ENCODE results near the gene ARFIP2. TPM values are rescaled to one million over a fixed set of nuclear protein-coding genes. Genes with fewer than 3 reads are reported as not detected.
"Not testable (repeated sequence)": the region's sequence is repeated elsewhere in the genome, so short reads cannot be mapped to it uniquely, and the experiment has no call there.

The ARFIP2 gene, protein sequence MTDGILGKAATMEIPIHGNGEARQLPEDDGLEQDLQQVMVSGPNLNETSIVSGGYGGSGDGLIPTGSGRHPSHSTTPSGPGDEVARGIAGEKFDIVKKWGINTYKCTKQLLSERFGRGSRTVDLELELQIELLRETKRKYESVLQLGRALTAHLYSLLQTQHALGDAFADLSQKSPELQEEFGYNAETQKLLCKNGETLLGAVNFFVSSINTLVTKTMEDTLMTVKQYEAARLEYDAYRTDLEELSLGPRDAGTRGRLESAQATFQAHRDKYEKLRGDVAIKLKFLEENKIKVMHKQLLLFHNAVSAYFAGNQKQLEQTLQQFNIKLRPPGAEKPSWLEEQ
- 10 to 100 TPM; 53.9 to 56.9 TPM for total RNA-seq
- polyA plus RNA-seq: 10 to 100 TPM; 34.1 to 35.8 TPM

DNA sequence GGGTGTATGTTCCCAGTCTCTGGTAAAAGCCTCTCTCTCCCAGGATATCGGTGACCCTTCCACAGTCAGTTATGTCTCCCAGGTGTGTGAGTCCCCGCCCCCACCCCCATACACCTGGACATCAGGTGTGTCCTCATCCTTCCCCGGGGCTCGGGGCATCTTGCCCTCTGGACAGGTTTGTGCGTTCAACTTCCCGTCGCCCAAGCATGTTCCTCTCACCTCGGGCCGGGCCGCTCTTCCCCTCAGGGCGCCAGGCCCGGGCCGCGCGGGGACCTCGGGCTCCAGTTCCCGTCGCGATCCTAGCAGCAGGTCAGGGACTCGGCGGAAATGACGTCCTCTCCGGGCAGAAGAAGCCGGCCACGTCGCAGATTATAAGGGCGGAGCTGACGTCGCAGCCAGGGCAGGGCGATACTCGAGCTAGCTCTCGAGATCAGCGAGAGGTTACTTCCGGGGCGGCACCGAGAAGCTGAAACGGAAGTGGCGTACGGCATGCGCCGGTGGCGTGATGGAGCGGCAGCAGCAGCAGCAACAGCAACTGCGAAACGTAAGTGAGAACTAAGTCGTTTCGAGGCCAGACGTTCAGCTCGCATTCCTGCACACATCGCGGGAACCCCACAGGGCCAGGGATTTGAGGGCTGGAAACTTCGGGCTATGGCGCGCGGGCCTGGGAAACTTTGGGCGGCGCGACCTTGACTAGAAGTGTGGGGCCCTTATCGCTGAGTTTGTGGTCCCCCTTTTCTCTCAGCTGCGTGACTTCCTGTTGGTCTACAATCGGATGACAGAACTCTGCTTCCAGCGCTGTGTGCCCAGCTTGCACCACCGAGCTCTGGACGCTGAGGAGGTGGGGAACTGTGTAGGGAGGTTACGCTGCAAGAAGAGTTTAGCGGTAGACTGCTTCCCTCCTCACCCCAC lies at the start of gene ARFIP2, which contains the start of gene TIMM10B:
ARFIP2 (minus strand) TSS at position 320 of the 912 bp plus-strand sequence. CDS start 910 bp downstream, outside the sequence.
TIMM10B (plus strand) TSS at position 490 of the 912 bp plus-strand sequence; CDS start at position 506, 16 bp downstream.
- H3K4me1 ChIP-seq (ENCODE audit: insufficient read depth, low read length): peaks cover 46% of the 10 kb centered on the region
- DNase-seq: peak; percentile 93 to 98 (median 95)
- peaks cover 55% of the 10 kb centered on the region for H3K36me3 ChIP-seq (ENCODE audit: insufficient read depth, low read length)
- no peaks in the 10 kb centered on the region for H3K9me3 ChIP-seq (ENCODE audit: control insufficient read depth in 1 of 2, low read length in 2 of 2)
- H3K36me3 Mint-ChIP-seq: peaks cover 19 to 52% of the 10 kb centered on the region in 2 donors
- no peaks in the 10 kb centered on the region for H3K27me3 ChIP-seq (ENCODE audit: insufficient read depth, low read length)
- no peaks in the 10 kb centered on the region for H3K27me3 Mint-ChIP-seq
- H3K4me3 ChIP-seq (ENCODE audit: low read length in 2 of 2): peak within 1 kb of the TSS; percentile 83 to 97
- peaks cover 26 to 44% (median 36%) of the 10 kb centered on the region in 4 donors for H3K4me1 Mint-ChIP-seq
- H3K27ac ChIP-seq (ENCODE audit: low read depth, low read length): peak within 1 kb of the TSS; percentile 90
- ChIA-PET POLR2A (ENCODE audit: partially characterized antibody) (interaction anchor here (0.7 to 4.7 kb wide), 28 partner anchors 9 to 1506 kb away, joined by 3 to 30 read pairs (median 4); partner anchors contain the start of genes APBB1, EIF3F, FHIP1B and MRPL17), CTCF (ENCODE audit: partially characterized antibody) (interaction anchor here (0.6 to 2.5 kb wide), 16 partner anchors 10 to 224 kb away, joined by 3 to 23 read pairs (median 4); partner anchors contain the start of gene MRPL17)
- intact Hi-C loops (cut with micrococcal nuclease): loop anchor here (1.0 to 5.0 kb wide), 6 partner anchors 44 to 247 kb away; partner anchors contain the start of genes APBB1, FHIP1B, ILK and MRPL17
- H3K4me3 Mint-ChIP-seq: peak within 1 kb of the TSS; percentile 93 to 98 (median 96)
- H3K9me3 Mint-ChIP-seq: no peaks in the 10 kb centered on the region
- peak within 1 kb of the TSS; percentile 95 to 99 (median 98) for H3K27ac Mint-ChIP-seq

DNA sequence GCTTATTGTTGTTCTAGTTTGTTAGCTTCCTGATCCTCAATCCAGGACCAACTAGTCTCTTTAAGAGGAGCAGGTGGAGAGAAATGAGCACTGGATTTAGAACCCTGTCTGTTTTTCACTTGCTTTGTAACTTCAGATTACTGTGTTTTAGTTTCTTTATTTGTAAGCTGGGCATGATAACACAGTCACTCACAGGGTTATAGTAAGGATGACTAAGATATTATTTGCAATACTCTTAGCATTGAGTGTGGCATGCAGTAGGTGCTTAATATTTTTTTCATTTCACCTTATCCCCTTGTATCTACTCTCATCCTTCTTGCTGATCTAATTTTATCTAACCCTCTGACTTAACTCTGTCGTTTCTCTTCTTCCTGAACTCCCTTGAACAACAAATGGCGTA lies 49.7 kb upstream of the ARFIP2 start:
- H3K36me3 ChIP-seq (ENCODE audit: insufficient read depth, low read length): peaks cover 4% of the 10 kb centered on the region
- H3K27ac Mint-ChIP-seq: no peak overlapping the region
- no peaks in the 10 kb centered on the region for H3K27me3 ChIP-seq (ENCODE audit: insufficient read depth, low read length)
- no peak overlapping the region for H3K27ac ChIP-seq (ENCODE audit: low read depth, low read length)
- POLR2A ChIA-PET (ENCODE audit: partially characterized antibody): interaction anchor here (1.0 to 2.1 kb wide), 6 partner anchors 81 to 224 kb away, joined by 3 to 18 read pairs (median 4); partner anchors contain the start of genes MRPL17, TAF10 and TPP1
- peaks cover 17 to 20% of the 10 kb centered on the region in 2 donors for H3K36me3 Mint-ChIP-seq
- H3K4me1 ChIP-seq (ENCODE audit: insufficient read depth, low read length): peaks cover 12% of the 10 kb centered on the region
- CTCF ChIA-PET (ENCODE audit: partially characterized antibody): interaction anchor here (0.6 to 10.1 kb wide), 37 partner anchors 9 to 228 kb away, joined by 3 to 104 read pairs (median 4); partner anchors contain the start of genes ARFIP2, ILK, MRPL17 and RRP8
- intact Hi-C loops (cut with micrococcal nuclease): loop anchor here (1.0 to 5.0 kb wide), 5 partner anchors 71 to 226 kb away; partner anchors contain the start of genes ILK, MRPL17 and RRP8
- H3K27me3 Mint-ChIP-seq: no peaks in the 10 kb centered on the region
- H3K4me1 Mint-ChIP-seq: peaks cover 10 to 18% (median 13%) of the 10 kb centered on the region in 4 donors
- H3K4me3 Mint-ChIP-seq: no peak overlapping the region
- no peak for DNase-seq
- no peak overlapping the region for H3K4me3 ChIP-seq (ENCODE audit: low read length in 2 of 2)
- no peaks in the 10 kb centered on the region for H3K9me3 ChIP-seq (ENCODE audit: control insufficient read depth in 1 of 2, low read length in 2 of 2)
- no peaks in the 10 kb centered on the region for H3K9me3 Mint-ChIP-seq

DNA sequence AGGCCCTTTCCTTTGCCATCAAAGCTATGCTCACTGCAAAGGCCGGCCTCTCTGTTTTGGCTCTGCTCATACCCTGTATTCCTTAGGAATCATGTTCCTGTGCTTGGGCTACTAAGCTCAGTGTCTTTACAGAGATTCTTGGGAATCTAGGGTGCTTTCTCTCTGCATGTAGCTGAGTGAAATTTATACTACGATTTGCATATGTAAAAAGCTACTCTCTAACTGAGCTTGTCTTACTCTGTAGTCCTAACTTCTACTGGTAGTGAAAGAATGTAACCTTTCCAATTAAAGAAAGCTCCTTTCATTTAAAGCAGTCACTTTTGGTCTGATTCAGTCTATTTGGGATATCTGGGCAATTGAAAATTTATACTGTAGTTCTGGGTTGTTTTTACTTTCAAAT lies 48.1 kb upstream of the ARFIP2 start:
- Mint-ChIP-seq H3K36me3 (peaks cover 13 to 17% of the 10 kb centered on the region in 2 donors), H3K9me3 (no peaks in the 10 kb centered on the region), H3K27me3 (no peaks in the 10 kb centered on the region), H3K27ac (peak overlapping the region in 2 of 7 donors; percentile 20 to 36), H3K4me3 (no peak overlapping the region), H3K4me1 (peaks cover 11 to 19% (median 14%) of the 10 kb centered on the region in 4 donors)
- ChIA-PET POLR2A (ENCODE audit: partially characterized antibody) (interaction anchor here (0.8 to 1.1 kb wide), 2 partner anchors 48 to 154 kb away, joined by 3 read pairs; partner anchors contain the start of genes ARFIP2, MRPL17 and TIMM10B), CTCF (ENCODE audit: partially characterized antibody) (interaction anchor here (0.8 to 10.1 kb wide), 13 partner anchors 9 to 230 kb away, joined by 3 to 104 read pairs (median 3); partner anchors contain the start of genes MRPL17 and TIMM10B)
- Histone ChIP-seq H3K9me3 (ENCODE audit: control insufficient read depth in 1 of 2, low read length in 2 of 2) (no peaks in the 10 kb centered on the region), H3K4me3 (ENCODE audit: low read length in 2 of 2) (no peak overlapping the region), H3K36me3 (ENCODE audit: insufficient read depth, low read length) (peaks cover 4% of the 10 kb centered on the region), H3K27me3 (ENCODE audit: insufficient read depth, low read length) (no peaks in the 10 kb centered on the region), H3K27ac (ENCODE audit: low read depth, low read length) (no peak overlapping the region), H3K4me1 (ENCODE audit: insufficient read depth, low read length) (peaks cover 14% of the 10 kb centered on the region)
- no peak for DNase-seq
- intact Hi-C loops (cut with micrococcal nuclease): no loop called here

DNA sequence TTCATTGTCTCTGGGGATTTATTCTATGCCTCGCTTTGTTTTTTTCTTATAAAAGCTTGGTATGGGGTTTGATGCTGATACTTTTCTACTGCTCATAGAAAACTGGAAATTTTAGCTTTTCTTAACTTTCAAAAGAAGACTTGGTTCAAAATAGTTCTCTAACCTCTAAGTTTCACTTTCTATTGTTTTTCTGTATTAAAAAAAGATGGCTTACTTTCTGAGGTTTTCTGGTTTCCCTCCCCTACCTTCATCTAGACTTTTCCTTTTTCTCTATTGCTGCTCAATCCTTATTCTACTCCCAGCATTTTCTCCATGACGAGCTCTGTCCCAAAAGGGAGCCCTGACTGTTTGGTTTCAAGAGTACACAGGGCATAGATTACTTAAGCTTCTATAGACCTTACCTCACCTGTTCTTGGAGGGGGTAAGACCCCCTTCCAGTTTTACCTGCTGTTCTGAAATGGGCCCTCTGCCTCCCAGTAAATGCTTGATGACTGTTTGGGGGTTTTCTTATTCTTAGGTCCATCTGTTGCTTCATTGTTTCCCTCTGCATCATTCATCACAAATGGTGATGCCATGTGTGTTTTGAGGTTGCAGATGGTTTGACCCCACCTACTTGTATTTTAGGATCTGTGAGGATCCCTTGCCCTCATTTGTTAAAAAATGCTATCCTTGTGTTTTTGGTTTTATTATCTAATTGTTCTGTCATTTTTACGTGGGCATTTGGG lies 45.4 kb upstream of the ARFIP2 start:
- Mint-ChIP-seq H3K4me1 (peaks cover 11 to 19% (median 14%) of the 10 kb centered on the region in 4 donors), H3K4me3 (peak overlapping the region in 7 of 8 donors; percentile 47 to 84 (median 82)), H3K9me3 (no peaks in the 10 kb centered on the region), H3K27ac (peak overlapping the region; percentile 70 to 96 (median 87)), H3K36me3 (peaks cover 16 to 22% of the 10 kb centered on the region in 2 donors), H3K27me3 (no peaks in the 10 kb centered on the region)
- CTCF ChIA-PET (ENCODE audit: partially characterized antibody): interaction anchor here (1.0 to 10.1 kb wide), 5 partner anchors 22 to 228 kb away, joined by 4 to 104 read pairs (median 7); partner anchors contain the start of gene MRPL17
- DNase-seq: peak in 1 of 5 donors; percentile 12
- POLR2A ChIA-PET (ENCODE audit: partially characterized antibody): interaction anchor here (1.5 kb wide), 1 partner anchor 45 kb away, joined by 4 read pairs; the partner anchor contains the start of genes ARFIP2 and TIMM10B
- intact Hi-C loops (cut with micrococcal nuclease): no loop called here
- Histone ChIP-seq H3K27ac (ENCODE audit: low read depth, low read length) (no peak overlapping the region), H3K9me3 (ENCODE audit: control insufficient read depth in 1 of 2, low read length in 2 of 2) (no peaks in the 10 kb centered on the region), H3K4me1 (ENCODE audit: insufficient read depth, low read length) (peaks cover 14% of the 10 kb centered on the region), H3K36me3 (ENCODE audit: insufficient read depth, low read length) (no peaks in the 10 kb centered on the region), H3K4me3 (ENCODE audit: low read length in 2 of 2) (no peak overlapping the region), H3K27me3 (ENCODE audit: insufficient read depth, low read length) (no peaks in the 10 kb centered on the region)

DNA sequence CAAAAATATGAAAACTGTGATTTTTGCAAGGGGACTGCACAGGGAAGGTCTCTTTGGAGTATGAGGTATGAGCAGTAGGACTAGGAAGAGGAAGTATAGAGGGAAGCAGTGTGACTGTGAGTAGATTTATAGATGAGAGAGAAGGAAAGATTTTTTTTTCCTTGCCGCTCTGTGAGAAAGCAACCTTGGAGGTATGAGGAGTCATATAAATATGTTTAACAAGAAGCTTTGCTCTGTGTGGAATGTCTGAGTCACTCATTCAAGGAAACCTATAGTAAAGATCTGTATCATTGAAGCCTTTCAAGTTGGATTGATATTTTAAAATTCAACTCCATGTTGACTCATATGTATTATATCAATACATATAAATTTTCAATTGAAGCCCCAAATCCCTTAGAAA lies 42.1 kb upstream of the ARFIP2 start:
- H3K9me3 Mint-ChIP-seq: no peaks in the 10 kb centered on the region
- no peaks in the 10 kb centered on the region for H3K27me3 Mint-ChIP-seq
- peaks cover 5% of the 10 kb centered on the region for H3K36me3 ChIP-seq (ENCODE audit: insufficient read depth, low read length)
- peaks cover 14% of the 10 kb centered on the region for H3K4me1 ChIP-seq (ENCODE audit: insufficient read depth, low read length)
- H3K4me1 Mint-ChIP-seq: peaks cover 11 to 19% (median 14%) of the 10 kb centered on the region in 4 donors
- H3K27ac Mint-ChIP-seq: peak overlapping the region in 1 of 7 donors; percentile 74
- H3K4me3 Mint-ChIP-seq: no peak overlapping the region
- DNase-seq: no peak
- no peaks in the 10 kb centered on the region for H3K27me3 ChIP-seq (ENCODE audit: insufficient read depth, low read length)
- peaks cover 34 to 47% of the 10 kb centered on the region in 2 donors for H3K36me3 Mint-ChIP-seq
- intact Hi-C loops (cut with micrococcal nuclease): no loop called here
- H3K9me3 ChIP-seq (ENCODE audit: control insufficient read depth in 1 of 2, low read length in 2 of 2): no peaks in the 10 kb centered on the region
- no peak overlapping the region for H3K27ac ChIP-seq (ENCODE audit: low read depth, low read length)
- POLR2A ChIA-PET (ENCODE audit: partially characterized antibody): no interaction called here
- CTCF ChIA-PET (ENCODE audit: partially characterized antibody): interaction anchor here (1.0 to 2.3 kb wide), 5 partner anchors 95 to 214 kb away, joined by 3 to 11 read pairs (median 3); partner anchors contain the start of genes MRPL17 and TPP1
- no peak overlapping the region for H3K4me3 ChIP-seq (ENCODE audit: low read length in 2 of 2)

DNA sequence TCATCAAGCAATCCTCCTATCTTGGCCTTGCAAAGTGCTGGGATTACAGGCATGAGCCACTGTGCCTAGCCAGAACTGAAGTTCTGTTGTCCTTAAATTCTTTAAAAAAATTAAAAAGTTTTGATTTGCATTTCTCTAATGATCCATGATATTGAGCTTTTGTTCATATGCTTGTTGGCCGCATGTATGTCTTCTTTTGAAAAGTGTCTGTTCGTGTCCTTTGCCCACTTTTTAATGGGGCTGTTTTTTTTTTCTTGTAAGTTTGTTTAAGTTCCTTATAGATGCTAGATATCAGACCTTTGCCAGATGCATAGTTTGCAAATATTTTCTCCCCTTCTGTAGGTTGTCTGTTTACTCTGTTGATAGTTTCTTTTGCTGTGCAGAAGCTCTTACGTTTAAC lies 40.8 kb upstream of the ARFIP2 start:
- H3K36me3 ChIP-seq (ENCODE audit: insufficient read depth, low read length); H3K9me3 ChIP-seq (ENCODE audit: control insufficient read depth in 1 of 2, low read length in 2 of 2); H3K27ac ChIP-seq (ENCODE audit: low read depth, low read length); H3K27ac Mint-ChIP-seq; H3K27me3 Mint-ChIP-seq; H3K27me3 ChIP-seq (ENCODE audit: insufficient read depth, low read length); DNase-seq; H3K9me3 Mint-ChIP-seq; H3K4me3 Mint-ChIP-seq; intact Hi-C loops (cut with micrococcal nuclease); H3K4me3 ChIP-seq (ENCODE audit: low read length in 2 of 2); POLR2A ChIA-PET (ENCODE audit: partially characterized antibody): not testable (repeated sequence)
- CTCF ChIA-PET (ENCODE audit: partially characterized antibody): interaction anchor here (1.1 to 2.0 kb wide), 2 partner anchors 8 to 143 kb away, joined by 3 to 4 read pairs; no protein-coding TSS in a partner anchor
- peaks cover 34 to 45% of the 10 kb centered on the region in 2 donors for H3K36me3 Mint-ChIP-seq
- peaks cover 11 to 12% (median 12%) of the 10 kb centered on the region in 4 donors for H3K4me1 Mint-ChIP-seq
- peaks cover 13% of the 10 kb centered on the region for H3K4me1 ChIP-seq (ENCODE audit: insufficient read depth, low read length)

Measured in CD4-positive, alpha-beta memory T cell (primary cell).